DND-41 (cell line): Measurements from ENCODE around the gene FAM240A.

Source experiments
- ATAC-seq: fragments of 200-7000 bp; cut with Tn5 transposase; 3 replicates; pipeline ENCODE4 v1.9.1; 2021; ENCODE audit warnings: low read depth; ENCODE audit not compliant: insufficient read depth
- DNase-seq: peaks from one replicate; pipeline ENCODE4 v3.0.0-alpha.2; 2020
- H2AFZ ChIP-seq: 2 replicates; pipeline ENCODE4 v1.6.0; 2012; ENCODE audit warnings: low read depth, low read length
- H3K27ac ChIP-seq: 2 replicates; pipeline ENCODE4 v1.5.1; 2012; ENCODE audit warnings: low read length, inconsistent platforms
- H3K27me3 ChIP-seq: fragments of 200-600 bp; sonication (generic); 2 replicates; pipeline ENCODE4 v1.6.0; 2012; ENCODE audit warnings: low read length, mild to moderate bottlenecking, inconsistent platforms; ENCODE audit not compliant: insufficient read depth, poor library complexity
- H3K36me3 ChIP-seq: 2 replicates; pipeline ENCODE4 v1.5.1; 2012; ENCODE audit warnings: low read length, inconsistent platforms; ENCODE audit not compliant: insufficient read depth
- H3K4me1 ChIP-seq: 2 replicates; pipeline ENCODE4 v1.5.1; 2012; ENCODE audit warnings: mild to moderate bottlenecking, low read length; ENCODE audit not compliant: insufficient read depth
- H3K4me2 ChIP-seq: 2 replicates; pipeline ENCODE4 v1.6.0; 2012; ENCODE audit warnings: mild to moderate bottlenecking, moderate library complexity, low read length, inconsistent platforms; ENCODE audit not compliant: insufficient read depth
- H3K4me3 ChIP-seq, 2 experiments: fragments of 200-600 bp in 1 of 2; shearing (Covaris generic) in 1 of 2; 2 replicates each; pipeline ENCODE4 v1.5.1; 2012 to 2016; ENCODE audit warnings: inconsistent platforms in 2 of 2, low read length in 2 of 2, mild to moderate bottlenecking in 2 of 2, low read depth in 1 of 2, moderate library complexity in 1 of 2
- H3K79me2 ChIP-seq: 2 replicates; pipeline ENCODE4 v1.6.0; 2012; ENCODE audit warnings: low read length, inconsistent platforms; ENCODE audit not compliant: insufficient read depth
- H3K9ac ChIP-seq: 2 replicates; pipeline ENCODE4 v1.6.0; 2012; ENCODE audit warnings: low read depth, mild to moderate bottlenecking, inconsistent platforms, low read length, moderate library complexity
- H3K9me3 ChIP-seq: 2 replicates; pipeline ENCODE4 v1.5.1; 2012; ENCODE audit warnings: low read length, moderate library complexity, mild to moderate bottlenecking, inconsistent platforms; ENCODE audit not compliant: insufficient read depth, severe bottlenecking
- H4K20me1 ChIP-seq: 2 replicates; pipeline ENCODE4 v1.6.0; 2012; ENCODE audit warnings: low read length; ENCODE audit not compliant: insufficient read depth
- CTCF ChIP-seq: IDR thresholded peaks from 2 replicates; pipeline ENCODE4 v1.5.1; 2012; ENCODE audit warnings: borderline replicate concordance, low read length, moderate library complexity, mild to moderate bottlenecking; ENCODE audit not compliant: poor library complexity, severe bottlenecking; ENCODE audit errors: extremely low read depth
- EZH2 ChIP-seq: IDR thresholded peaks from 3 replicates; pipeline ENCODE4 v1.6.1; 2012; ENCODE audit warnings: borderline replicate concordance, low read depth, mild to moderate bottlenecking, moderate library complexity, low read length, inconsistent platforms; ENCODE audit not compliant: severe bottlenecking

The FAM240A gene

GRCh38 chr3:46642971-46643370 is 30.6 kb downstream of the FAM240A start:
- no peak overlapping the region for H3K27ac ChIP-seq
- no peak overlapping the region for H2AFZ ChIP-seq
- H3K9me3 ChIP-seq = peaks cover 9% of the 10 kb centered on the region
- H3K27me3 ChIP-seq = no peaks in the 10 kb centered on the region
- no peak overlapping the region for H3K9ac ChIP-seq
- H4K20me1 ChIP-seq = no peaks in the 10 kb centered on the region
- no peaks in the 10 kb centered on the region for H3K79me2 ChIP-seq
- H3K4me2 ChIP-seq = no peak overlapping the region
- DNase-seq (no peak), ATAC-seq (peak; percentile 52; the same call in 1 of the 3 replicates)
- no peak overlapping the region for H3K4me3 ChIP-seq
- H3K36me3 ChIP-seq = no peaks in the 10 kb centered on the region
- TF ChIP-seq CTCF = no peak
- TF ChIP-seq EZH2 = no peak
- H3K4me1 ChIP-seq = peaks cover 3% of the 10 kb centered on the region; the same call in 1 of the 2 replicates

- Histone ChIP-seq H3K36me3 (no peaks in the 10 kb centered on the region), H3K79me2 (no peaks in the 10 kb centered on the region), H3K4me2 (no peak overlapping the region), H3K9ac (no peak overlapping the region), H3K4me1 (peaks cover 3% of the 10 kb centered on the region; the same call in 1 of the 2 replicates), H3K9me3 (peaks cover 9% of the 10 kb centered on the region), H2AFZ (no peak overlapping the region), H3K4me3 (no peak overlapping the region), H3K27me3 (no peaks in the 10 kb centered on the region), H3K27ac (no peak overlapping the region), H4K20me1 (no peaks in the 10 kb centered on the region)
- no peak for ATAC-seq
- no peak for DNase-seq
- TF ChIP-seq CTCF (no peak), EZH2 (no peak)
These were observed 31.4 kb downstream of the FAM240A start for GRCh38 chr3:46643701-46644100.

- ATAC-seq = no peak
- Histone ChIP-seq H2AFZ (no peak overlapping the region), H4K20me1 (no peaks in the 10 kb centered on the region), H3K27ac (no peak overlapping the region), H3K36me3 (no peaks in the 10 kb centered on the region), H3K4me3 (no peak overlapping the region), H3K4me2 (no peak overlapping the region), H3K9me3 (no peaks in the 10 kb centered on the region), H3K9ac (no peak overlapping the region), H3K27me3 (no peaks in the 10 kb centered on the region), H3K4me1 (peaks cover 3% of the 10 kb centered on the region; the same call in 1 of the 2 replicates), H3K79me2 (no peaks in the 10 kb centered on the region)
- no peak for DNase-seq
- TF ChIP-seq EZH2 = no peak
- no peak for TF ChIP-seq CTCF
These were observed 34.4 kb downstream of the FAM240A start for GRCh38 chr3:46646700-46647099.

GRCh38 chr3:46648096-46648495 is 35.8 kb downstream of the FAM240A start:
- Histone ChIP-seq H3K4me2 (no peak overlapping the region), H3K4me3 (no peak overlapping the region), H3K4me1 (peaks cover 3% of the 10 kb centered on the region; the same call in 1 of the 2 replicates), H3K36me3 (no peaks in the 10 kb centered on the region), H4K20me1 (no peaks in the 10 kb centered on the region), H3K79me2 (no peaks in the 10 kb centered on the region), H3K9ac (no peak overlapping the region), H2AFZ (no peak overlapping the region), H3K27me3 (no peaks in the 10 kb centered on the region), H3K9me3 (peaks cover 5% of the 10 kb centered on the region), H3K27ac (no peak overlapping the region)
- no peak for DNase-seq
- ATAC-seq = no peak
- TF ChIP-seq CTCF (no peak), EZH2 (no peak)
